IPS-18a (cell line): Measurements from ENCODE around the gene FAM171A1.

Experiments
- H3K27ac ChIP-seq: one replicate; pipeline ENCODE4 v1.5.1; 2013; ENCODE audit warnings: low read length
- H3K27me3 ChIP-seq: one replicate; pipeline ENCODE4 v1.6.1; 2013; ENCODE audit warnings: mild to moderate bottlenecking, low read length; ENCODE audit not compliant: control insufficient read depth, insufficient read depth
- H3K36me3 ChIP-seq: one replicate; pipeline ENCODE4 v1.6.1; 2013; ENCODE audit warnings: low read depth, low read length; ENCODE audit not compliant: control insufficient read depth
- H3K4me1 ChIP-seq: one replicate; pipeline ENCODE4 v1.6.1; 2013; ENCODE audit warnings: low read depth, low read length; ENCODE audit not compliant: control insufficient read depth
- H3K4me3 ChIP-seq: one replicate; pipeline ENCODE4 v1.5.1; 2013; ENCODE audit warnings: low read length
- H3K9ac ChIP-seq: one replicate; pipeline ENCODE4 v1.6.1; 2013; ENCODE audit warnings: mild to moderate bottlenecking, low read length, moderate library complexity
- H3K9me3 ChIP-seq: one replicate; pipeline ENCODE4 v1.6.1; 2013; ENCODE audit warnings: low read depth, low read length; ENCODE audit not compliant: control insufficient read depth

Gene FAM171A1

DNA sequence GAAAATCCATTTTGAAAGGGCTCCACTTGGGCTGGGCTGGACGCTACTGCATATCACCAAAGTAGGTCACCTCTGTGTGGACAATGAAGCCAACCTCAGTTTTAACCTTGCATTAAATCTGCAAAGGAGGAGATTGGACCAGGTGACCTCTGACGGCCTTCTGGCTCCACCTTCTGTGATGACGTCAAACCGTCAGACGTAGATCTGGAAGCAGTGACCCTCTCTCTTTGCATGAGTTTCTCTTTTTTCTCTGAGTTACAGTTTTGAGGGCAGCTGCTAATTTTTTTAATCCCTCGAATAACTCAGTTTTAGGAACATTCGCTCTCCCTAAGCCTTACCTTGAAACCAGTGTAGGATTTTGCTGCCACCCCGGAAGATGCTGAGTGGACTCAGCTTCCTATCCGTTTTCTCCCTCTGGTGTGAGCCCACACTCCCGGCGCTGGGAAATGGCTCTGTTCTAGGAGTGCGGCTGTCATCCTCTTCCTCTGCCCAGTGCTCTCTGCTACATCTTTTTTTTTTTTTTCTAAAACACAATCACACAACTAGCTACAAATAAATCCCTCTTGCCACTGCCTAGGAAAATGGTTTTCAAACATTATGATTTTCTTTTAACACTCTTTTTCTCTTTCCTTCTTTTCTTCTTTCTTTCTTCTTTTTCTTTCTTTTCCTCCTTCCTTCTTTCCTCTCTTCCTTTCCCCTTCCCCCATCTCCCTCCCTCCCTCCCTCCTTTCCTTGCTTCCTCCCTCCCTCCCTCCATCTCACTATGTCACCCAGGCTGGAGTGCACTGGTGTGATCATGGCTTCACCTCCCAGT, 174.9 kb downstream of the FAM171A1 start:
- H3K27ac ChIP-seq, result no peak overlapping the region
- no peaks in the 10 kb centered on the region for H3K27me3 ChIP-seq

GRCh38 chr10:15189133-15189885, 181.8 kb downstream of the FAM171A1 start:
- H3K27me3 ChIP-seq, result no peaks in the 10 kb centered on the region
- no peaks in the 10 kb centered on the region for H3K9me3 ChIP-seq
- no peak overlapping the region for H3K9ac ChIP-seq
- H3K36me3 ChIP-seq, result no peaks in the 10 kb centered on the region
- H3K4me1 ChIP-seq, result no peaks in the 10 kb centered on the region
- H3K4me3 ChIP-seq, result no peak overlapping the region
- H3K27ac ChIP-seq, result no peak overlapping the region

More for the DNA sequence above, 174.9 kb downstream of the FAM171A1 start:
- Histone ChIP-seq H3K9ac (no peak overlapping the region), H3K36me3 (no peaks in the 10 kb centered on the region), H3K9me3 (no peaks in the 10 kb centered on the region), H3K4me3 (no peak overlapping the region), H3K4me1 (peaks cover 6% of the 10 kb centered on the region)

GRCh38 chr10:15188603-15189002, 182.5 kb downstream of the FAM171A1 start:
- Histone ChIP-seq H3K9ac (no peak overlapping the region), H3K27me3 (no peaks in the 10 kb centered on the region), H3K9me3 (no peaks in the 10 kb centered on the region), H3K27ac (no peak overlapping the region), H3K4me3 (no peak overlapping the region), H3K36me3 (no peaks in the 10 kb centered on the region), H3K4me1 (no peaks in the 10 kb centered on the region)

GRCh38 chr10:15183689-15184481, 187.2 kb downstream of the FAM171A1 start:
- Histone ChIP-seq H3K4me3 (no peak overlapping the region), H3K9me3 (no peaks in the 10 kb centered on the region), H3K27me3 (no peaks in the 10 kb centered on the region), H3K27ac (no peak overlapping the region), H3K4me1 (no peaks in the 10 kb centered on the region), H3K9ac (no peak overlapping the region), H3K36me3 (no peaks in the 10 kb centered on the region)

DNA sequence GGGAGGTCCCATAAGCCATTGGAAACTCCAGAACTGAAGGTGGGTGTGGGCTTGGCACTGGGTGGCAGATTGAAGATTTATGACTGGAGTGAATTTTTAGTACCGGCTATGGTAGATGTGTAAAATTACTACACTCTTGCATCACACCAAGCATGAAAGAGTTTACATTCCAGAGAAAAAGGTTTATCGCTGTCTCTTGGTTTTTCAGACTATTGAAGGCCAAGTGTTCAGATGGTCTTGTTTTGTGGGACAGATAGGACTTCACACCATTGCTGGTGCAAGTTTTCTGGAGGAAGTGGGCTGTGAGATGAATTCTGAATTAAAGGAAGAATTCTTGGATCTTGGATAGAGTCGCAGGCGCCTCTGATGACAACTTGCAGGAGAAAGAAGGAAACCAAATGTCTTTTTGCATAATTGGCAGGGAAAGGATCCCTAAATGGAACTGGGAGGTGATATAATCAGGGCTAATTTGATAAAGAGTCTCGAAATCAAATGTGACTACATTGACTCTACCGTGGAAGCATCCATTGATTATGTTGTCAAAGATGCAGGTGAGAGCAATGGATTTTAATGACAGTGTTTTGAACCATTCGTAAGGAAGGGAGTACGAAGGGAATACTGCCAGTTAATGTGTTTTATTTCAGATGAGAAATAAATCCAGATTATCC, 188.4 kb downstream of the FAM171A1 start:
- H3K4me1 ChIP-seq, result no peaks in the 10 kb centered on the region
- H3K36me3 ChIP-seq, result no peaks in the 10 kb centered on the region
- H3K4me3 ChIP-seq, result no peak overlapping the region
- H3K9ac ChIP-seq, result no peak overlapping the region
- H3K27me3 ChIP-seq, result no peaks in the 10 kb centered on the region
- no peaks in the 10 kb centered on the region for H3K9me3 ChIP-seq
- H3K27ac ChIP-seq, result no peak overlapping the region

DNA sequence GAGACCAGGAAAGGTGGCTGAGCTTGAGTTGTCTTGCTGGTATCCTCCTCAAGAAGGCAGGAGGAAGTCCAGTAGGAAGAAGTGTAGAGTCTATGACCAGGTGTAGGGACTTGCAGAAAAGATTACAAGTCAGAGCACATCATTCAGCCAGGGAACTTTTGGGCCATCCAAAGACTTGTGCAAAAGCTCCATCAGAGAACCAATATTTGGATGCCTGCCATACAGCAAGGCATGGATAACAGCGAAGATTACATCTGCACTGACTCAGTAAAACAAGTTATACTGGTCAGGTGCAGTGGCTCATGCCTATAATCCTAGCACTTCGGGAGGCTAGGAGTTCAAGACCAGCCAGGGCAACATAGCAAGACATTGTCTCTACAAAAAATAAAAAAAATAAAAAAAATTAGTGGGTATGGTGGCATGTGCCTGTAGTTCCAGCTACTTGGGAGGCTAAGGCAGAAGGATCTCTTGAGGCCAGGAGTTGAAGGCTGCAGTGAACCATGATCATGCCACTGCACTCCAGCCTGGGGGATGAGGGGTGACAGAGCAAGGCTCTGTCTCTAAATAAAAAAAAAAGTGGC, 189.4 kb downstream of the FAM171A1 start:
- H3K9me3 ChIP-seq, result no peaks in the 10 kb centered on the region
- H3K36me3 ChIP-seq, result no peaks in the 10 kb centered on the region
- no peaks in the 10 kb centered on the region for H3K27me3 ChIP-seq
- no peak overlapping the region for H3K27ac ChIP-seq
- H3K4me3 ChIP-seq, result no peak overlapping the region
- no peak overlapping the region for H3K9ac ChIP-seq
- H3K4me1 ChIP-seq, result no peaks in the 10 kb centered on the region

- H3K27me3 ChIP-seq, result no peaks in the 10 kb centered on the region
- H3K9ac ChIP-seq, result no peak overlapping the region
- no peaks in the 10 kb centered on the region for H3K4me1 ChIP-seq
- H3K27ac ChIP-seq, result no peak overlapping the region
- no peaks in the 10 kb centered on the region for H3K36me3 ChIP-seq
- no peaks in the 10 kb centered on the region for H3K9me3 ChIP-seq
- H3K4me3 ChIP-seq, result no peak overlapping the region
Observed at GRCh38 chr10:15180736-15181135, 190.4 kb downstream of the FAM171A1 start.

- Histone ChIP-seq H3K36me3 (no peaks in the 10 kb centered on the region), H3K27me3 (no peaks in the 10 kb centered on the region)
Observed at GRCh38 chr10:15176269-15176668, 194.8 kb downstream of the FAM171A1 start.

GRCh38 chr10:15175587-15175986, 195.5 kb downstream of the FAM171A1 start:
- Histone ChIP-seq H3K27ac (no peak overlapping the region), H3K9me3 (no peaks in the 10 kb centered on the region), H3K4me1 (no peaks in the 10 kb centered on the region), H3K27me3 (no peaks in the 10 kb centered on the region), H3K36me3 (no peaks in the 10 kb centered on the region), H3K4me3 (no peak overlapping the region), H3K9ac (no peak overlapping the region)

More at GRCh38 chr10:15176269-15176668, 194.8 kb downstream of the FAM171A1 start:
- H3K9ac ChIP-seq, result no peak overlapping the region
- H3K4me1 ChIP-seq, result no peaks in the 10 kb centered on the region
- H3K4me3 ChIP-seq, result no peak overlapping the region
- H3K9me3 ChIP-seq, result no peaks in the 10 kb centered on the region
- H3K27ac ChIP-seq, result no peak overlapping the region

DNA sequence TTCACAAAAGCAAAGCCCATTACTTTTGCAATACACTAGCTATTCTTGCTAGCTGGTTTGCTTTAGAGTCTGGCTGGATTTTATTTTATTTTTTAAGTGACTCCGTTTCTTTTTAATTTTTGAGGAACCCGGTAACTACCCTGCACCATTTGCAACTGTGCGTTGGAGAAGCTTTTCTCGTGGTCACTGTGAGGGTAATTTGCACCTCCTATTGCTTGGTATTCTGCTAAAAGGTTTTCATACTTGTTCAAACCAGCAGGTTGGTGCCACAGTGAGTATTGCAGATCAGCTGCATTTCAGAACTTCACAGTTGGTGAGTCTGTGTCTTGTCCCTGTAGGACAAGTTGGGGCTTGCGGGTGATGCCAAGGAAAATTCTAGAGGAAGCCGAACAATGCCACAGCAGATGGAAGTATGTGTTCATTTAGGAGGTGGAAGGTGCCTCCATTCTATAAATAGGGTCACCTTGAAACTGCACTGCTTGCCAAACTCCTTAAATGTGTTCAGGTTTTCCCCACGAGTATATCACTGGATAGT, 198.7 kb downstream of the FAM171A1 start:
- H3K36me3 ChIP-seq, result no peaks in the 10 kb centered on the region
- H3K27ac ChIP-seq, result no peak overlapping the region
- H3K27me3 ChIP-seq, result peaks cover 12% of the 10 kb centered on the region
- peaks cover 2% of the 10 kb centered on the region for H3K4me1 ChIP-seq
- no peaks in the 10 kb centered on the region for H3K9me3 ChIP-seq
- no peak overlapping the region for H3K9ac ChIP-seq
- H3K4me3 ChIP-seq, result no peak overlapping the region
